CD14-positive monocyte (primary cell): ENCODE measurements around the gene C1orf146. TPM values are rescaled to one million over a fixed set of nuclear protein-coding genes. Genes with fewer than 3 reads are reported as not detected.

Source experiments
- DNase-seq, 3 donors: peaks; one replicate each; pipeline ENCODE4 v3.0.0-alpha.2; 2011 to 2022
- H2AFZ ChIP-seq: 2 replicates; pipeline ENCODE4 v1.6.0; 2012; ENCODE audit warnings: mild to moderate bottlenecking, low read depth, low read length, inconsistent platforms; ENCODE audit not compliant: insufficient read depth, poor library complexity, severe bottlenecking
- H3K27ac ChIP-seq, 2 donors: 1 replicate in 1 of 2; 2 replicates in 1 of 2; pipeline ENCODE4 v1.5.1; 2012 to 2013; ENCODE audit warnings: low read length in 2 of 2, control low read depth in 1 of 2, inconsistent platforms in 1 of 2, low read depth in 1 of 2, mild to moderate bottlenecking in 1 of 2
- H3K27me3 ChIP-seq, 2 donors: one replicate each; pipeline versions ENCODE4 v1.6.0 to v1.6.1; 2011 to 2013; ENCODE audit warnings: low read length in 2 of 2; ENCODE audit not compliant: control insufficient read depth in 2 of 2, insufficient read depth in 2 of 2
- H3K36me3 ChIP-seq, 2 donors: replicated peaks in 1 of 2; 1 replicate in 1 of 2; 2 replicates in 1 of 2; pipeline versions ENCODE4 v1.5.1 to v1.6.1; 2012 to 2013; ENCODE audit warnings: low read length in 2 of 2, control low read depth in 1 of 2, inconsistent platforms in 1 of 2, mild to moderate bottlenecking in 1 of 2; ENCODE audit not compliant: insufficient read depth in 2 of 2, control insufficient read depth in 1 of 2
- H3K4me1 ChIP-seq, 2 donors: 1 replicate in 1 of 2; 2 replicates in 1 of 2; pipeline versions ENCODE4 v1.5.1 to v1.6.1; 2012 to 2013; ENCODE audit warnings: low read length in 2 of 2, control low read depth in 1 of 2, inconsistent platforms in 1 of 2, mild to moderate bottlenecking in 1 of 2, moderate library complexity in 1 of 2; ENCODE audit not compliant: insufficient read depth in 2 of 2, control insufficient read depth in 1 of 2
- H3K4me2 ChIP-seq: replicated peaks from 2 replicates; pipeline ENCODE3; 2012; ENCODE audit warnings: low read length, moderate library complexity, mild to moderate bottlenecking; ENCODE audit not compliant: poor library complexity, severe bottlenecking; ENCODE audit errors: extremely low read depth
- H3K4me3 ChIP-seq, 3 experiments: fragments of 200-600 bp in 1 of 3; sonication (generic) in 1 of 3; replicated peaks in 1 of 3; 1 replicate in 2 of 3; 2 replicates in 1 of 3; pipeline ENCODE4 v1.5.1; 2011 to 2013; ENCODE audit warnings: low read length in 3 of 3, mild to moderate bottlenecking in 3 of 3, control low read depth in 2 of 3, low read depth in 2 of 3, inconsistent platforms in 1 of 3, moderate library complexity in 1 of 3
- H3K79me2 ChIP-seq: 2 replicates; pipeline ENCODE4 v1.6.0; 2012; ENCODE audit warnings: mild to moderate bottlenecking, control low read depth, inconsistent platforms, low read length, moderate library complexity; ENCODE audit not compliant: insufficient read depth
- H3K9ac ChIP-seq: 2 replicates; pipeline ENCODE4 v1.6.0; 2017; ENCODE audit warnings: low read length, mild to moderate bottlenecking; ENCODE audit not compliant: insufficient read depth, poor library complexity, severe bottlenecking
- H3K9me3 ChIP-seq, 2 donors: replicated peaks in 1 of 2; 1 replicate in 1 of 2; 2 replicates in 1 of 2; pipeline versions ENCODE4 v1.5.1 to v1.6.1; 2012 to 2013; ENCODE audit warnings: low read length in 2 of 2, control low read depth in 1 of 2; ENCODE audit not compliant: control insufficient read depth in 1 of 2, insufficient read depth in 1 of 2
- H4K20me1 ChIP-seq: 2 replicates; pipeline ENCODE4 v1.6.0; 2012; ENCODE audit warnings: mild to moderate bottlenecking, low read length, control low read depth, moderate library complexity; ENCODE audit not compliant: insufficient read depth
- H3K27ac Mint-ChIP-seq, 7 donors: one replicate each; pipeline ENCODE4 v1.8.0; 2020; ENCODE audit warnings: mild to moderate bottlenecking in 7 of 7, mixed read lengths in 7 of 7, moderate library complexity in 6 of 7, inconsistent platforms in 2 of 7
- H3K27me3 Mint-ChIP-seq, 3 donors: one replicate each; pipeline ENCODE4 v1.8.0; 2021 to 2022; ENCODE audit warnings: low read depth in 3 of 3, mild to moderate bottlenecking in 3 of 3, mixed read lengths in 3 of 3, moderate library complexity in 3 of 3, inconsistent platforms in 1 of 3
- H3K36me3 Mint-ChIP-seq, 2 donors: one replicate each; pipeline ENCODE4 v1.8.0; 2020; ENCODE audit warnings: mixed read lengths in 2 of 2, inconsistent platforms in 1 of 2, mild to moderate bottlenecking in 1 of 2
- H3K4me1 Mint-ChIP-seq: one replicate; pipeline ENCODE4 v1.8.0; 2020; ENCODE audit warnings: mild to moderate bottlenecking, mixed read lengths
- H3K4me3 Mint-ChIP-seq, 2 donors: one replicate each; pipeline ENCODE4 v1.8.0; 2020; ENCODE audit warnings: mild to moderate bottlenecking in 2 of 2, mixed read lengths in 2 of 2, moderate library complexity in 1 of 2
- H3K9me3 Mint-ChIP-seq, 7 donors: one replicate each; pipeline ENCODE4 v1.8.0; 2020 to 2022; ENCODE audit warnings: mixed read lengths in 7 of 7, mild to moderate bottlenecking in 6 of 7, moderate library complexity in 6 of 7, inconsistent platforms in 2 of 7
- WGBS: methylation state at CpG from one replicate; pipeline ENCODE4 v1.1.5; 2013; ENCODE audit warnings: missing lambda C conversion rate; ENCODE audit not compliant: insufficient coverage; 5-methylcytosine and 5-hydroxymethylcytosine counted together
- intact Hi-C, 2 donors: fragments of 100-400 bp; cut with micrococcal nuclease; formaldehyde crosslinking; loops; one replicate each; pipeline versions ENCODE4 v1.15.0 to v1.15.1; 2023
- polyA plus RNA-seq, 3 donors: library from polyadenylated mRNA; depleted of rRNA in 1 of 3; unstranded in 2 of 3; stranded (reverse) in 1 of 3; fragments of 300-500 nt in 2 of 3; fragments of >200 nt in 1 of 3; fragmentation: Illumina TruSeq in 2 of 3; gene quantifications; 1 replicate in 2 of 3; 2 replicates in 1 of 3; pipeline ENCODE4 v1.2.3, GENCODE V29; 2012 to 2021
- TF ChIP-seq, protein P1 (sequence below): fragments of 200-600 bp; IDR thresholded peaks from one replicate; pipeline ENCODE4 v1.8.0; 2022; ENCODE audit warnings: antibody characterized with exemption, mild to moderate bottlenecking

C1orf146 gene
- polyA plus RNA-seq, 3 donors = not detected

DNA sequence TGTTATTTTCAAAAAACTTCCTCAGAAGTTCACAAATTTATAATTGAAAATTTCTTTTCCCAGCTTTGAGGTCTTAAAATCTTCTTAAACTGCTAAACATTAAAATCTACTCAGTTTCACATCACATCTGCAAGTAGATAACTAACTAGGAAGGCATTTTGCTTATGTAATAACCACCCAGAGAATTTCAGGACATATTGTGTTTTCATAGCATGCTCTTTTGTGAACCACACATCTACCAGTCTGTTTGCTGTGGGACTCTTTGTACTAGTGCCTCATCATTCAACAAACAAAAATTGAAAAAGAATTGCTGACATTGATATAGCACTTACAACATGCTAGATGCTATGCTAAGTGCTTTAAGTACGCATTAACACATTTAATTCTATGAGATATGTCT lies 31.6 kb upstream of the C1orf146 start:
- H3K4me3 Mint-ChIP-seq = no peak overlapping the region
- no peak overlapping the region for H3K27ac Mint-ChIP-seq

DNA sequence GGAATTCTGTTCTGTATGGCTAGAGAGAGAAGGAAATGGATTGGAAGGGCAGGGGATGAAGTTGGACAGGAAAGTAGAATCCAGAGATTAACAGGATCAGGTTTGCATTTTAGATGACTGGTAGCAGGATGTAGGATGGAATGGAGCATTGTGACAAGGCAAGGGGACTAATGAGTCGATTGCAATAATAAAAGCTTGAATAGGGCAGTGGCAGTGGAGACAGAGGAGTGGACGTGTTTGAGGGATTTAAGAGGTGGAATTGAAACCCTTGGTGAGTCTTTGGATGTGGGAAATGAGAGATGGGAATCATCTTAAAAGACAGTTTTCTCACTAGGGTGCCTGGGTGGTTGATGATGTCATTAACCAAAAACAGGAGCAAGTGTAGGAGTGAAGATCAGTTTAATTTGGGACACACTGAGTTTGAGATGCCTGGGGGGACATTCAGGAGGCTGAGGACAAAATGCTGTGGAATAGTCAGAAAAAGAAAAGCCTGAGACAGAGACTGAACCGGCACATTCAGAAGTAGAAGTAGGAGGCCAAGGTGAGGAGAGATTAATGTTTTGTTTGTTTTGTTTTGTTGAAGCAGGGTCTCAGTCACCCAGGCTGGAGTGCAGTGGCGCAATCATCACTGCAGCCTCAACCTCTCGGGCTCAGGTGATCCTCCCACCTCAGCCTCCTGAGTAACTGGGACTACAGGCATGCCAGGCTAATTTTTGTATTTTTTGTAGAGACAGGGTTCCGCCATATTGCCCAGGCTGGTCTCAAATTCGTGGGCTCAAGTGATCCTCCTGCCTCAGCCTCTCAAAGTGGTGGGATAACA lies 29.1 kb upstream of the C1orf146 start:
- DNase-seq = no peak
- Histone ChIP-seq H4K20me1 (no peaks in the 10 kb centered on the region), H3K79me2 (no peaks in the 10 kb centered on the region), H3K4me3 (no peak overlapping the region), H3K36me3 (no peaks in the 10 kb centered on the region), H3K9me3 (no peaks in the 10 kb centered on the region), H3K4me2 (no peak overlapping the region), H3K27me3 (no peaks in the 10 kb centered on the region), H3K27ac (no peak overlapping the region), H3K4me1 (no peaks in the 10 kb centered on the region), H2AFZ (no peak overlapping the region), H3K9ac (no peak overlapping the region)
- TF ChIP-seq, protein P1, sequence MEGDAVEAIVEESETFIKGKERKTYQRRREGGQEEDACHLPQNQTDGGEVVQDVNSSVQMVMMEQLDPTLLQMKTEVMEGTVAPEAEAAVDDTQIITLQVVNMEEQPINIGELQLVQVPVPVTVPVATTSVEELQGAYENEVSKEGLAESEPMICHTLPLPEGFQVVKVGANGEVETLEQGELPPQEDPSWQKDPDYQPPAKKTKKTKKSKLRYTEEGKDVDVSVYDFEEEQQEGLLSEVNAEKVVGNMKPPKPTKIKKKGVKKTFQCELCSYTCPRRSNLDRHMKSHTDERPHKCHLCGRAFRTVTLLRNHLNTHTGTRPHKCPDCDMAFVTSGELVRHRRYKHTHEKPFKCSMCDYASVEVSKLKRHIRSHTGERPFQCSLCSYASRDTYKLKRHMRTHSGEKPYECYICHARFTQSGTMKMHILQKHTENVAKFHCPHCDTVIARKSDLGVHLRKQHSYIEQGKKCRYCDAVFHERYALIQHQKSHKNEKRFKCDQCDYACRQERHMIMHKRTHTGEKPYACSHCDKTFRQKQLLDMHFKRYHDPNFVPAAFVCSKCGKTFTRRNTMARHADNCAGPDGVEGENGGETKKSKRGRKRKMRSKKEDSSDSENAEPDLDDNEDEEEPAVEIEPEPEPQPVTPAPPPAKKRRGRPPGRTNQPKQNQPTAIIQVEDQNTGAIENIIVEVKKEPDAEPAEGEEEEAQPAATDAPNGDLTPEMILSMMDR = no peak
- WGBS = 94% methylated on average over 3 of the region's 7 CpGs
- Mint-ChIP-seq H3K36me3 (peaks cover 0 to 5% of the 10 kb centered on the region in 2 donors), H3K27me3 (peaks cover 0 to 7% (median 1%) of the 10 kb centered on the region in 3 donors), H3K9me3 (peaks cover 0 to 5% (median 0%) of the 10 kb centered on the region in 7 donors), H3K27ac (no peak overlapping the region), H3K4me3 (no peak overlapping the region), H3K4me1 (no peaks in the 10 kb centered on the region)
- intact Hi-C loops = no loop called here

More for the DNA sequence above, 31.6 kb upstream of the C1orf146 start:
- WGBS = no CpG with 5 or more reads among the region's 1 CpG
- no peaks in the 10 kb centered on the region for H3K4me1 ChIP-seq
- H4K20me1 ChIP-seq = no peaks in the 10 kb centered on the region
- H3K9me3 ChIP-seq = no peaks in the 10 kb centered on the region
- TF ChIP-seq, protein P1 = no peak
- no peaks in the 10 kb centered on the region for H3K79me2 ChIP-seq
- no peak overlapping the region for H3K27ac ChIP-seq
- H2AFZ ChIP-seq = no peak overlapping the region
- no peak overlapping the region for H3K9ac ChIP-seq
- no peaks in the 10 kb centered on the region for H3K36me3 ChIP-seq
- intact Hi-C loops = no loop called here
- no peaks in the 10 kb centered on the region for H3K27me3 ChIP-seq
- no peaks in the 10 kb centered on the region for H3K4me1 Mint-ChIP-seq
- H3K27me3 Mint-ChIP-seq = peaks cover 0 to 6% (median 1%) of the 10 kb centered on the region in 3 donors
- DNase-seq = no peak
- H3K4me2 ChIP-seq = no peak overlapping the region
- H3K9me3 Mint-ChIP-seq = peaks cover 0 to 2% (median 0%) of the 10 kb centered on the region in 7 donors
- peaks cover 2 to 9% of the 10 kb centered on the region in 2 donors for H3K36me3 Mint-ChIP-seq
- H3K4me3 ChIP-seq = no peak overlapping the region
